GM12878 (cell line): ENCODE measurements around the gene KBTBD8.

ENCODE experiments used
- CBFB ChIP-seq: IDR thresholded peaks from 2 replicates; pipeline ENCODE4 v1.6.1; 2016; ENCODE audit warnings: antibody characterized with exemption, low read depth
- CBX3 ChIP-seq: fragments of 200-600 bp; sonication (generic); IDR thresholded peaks from 2 replicates; pipeline ENCODE4 v1.6.1; 2016; ENCODE audit warnings: low read depth, borderline replicate concordance
- CTCF ChIP-seq, 3 experiments: IDR thresholded peaks in 2 of 3; conservative IDR thresholded peaks in 1 of 3; 2 replicates each; pipeline ENCODE4 v1.5.1; 2011; ENCODE audit warnings: low read depth in 3 of 3, low read length in 3 of 3, mild to moderate bottlenecking in 3 of 3, control low read depth in 2 of 3, moderate library complexity in 2 of 3, inconsistent platforms in 1 of 3, mixed read lengths in 1 of 3; ENCODE audit not compliant: control insufficient read depth in 2 of 3, insufficient read depth in 1 of 3; ENCODE audit errors: extremely low read depth in 1 of 3
- HCFC1 ChIP-seq: fragments of 150-350 bp; IDR thresholded peaks from 2 replicates; pipeline ENCODE4 v1.6.1; 2014; ENCODE audit warnings: low read length
- IRF4 ChIP-seq: IDR thresholded peaks from 2 replicates; pipeline ENCODE4 v1.6.1; 2011; ENCODE audit warnings: low read depth, low read length
- POLR2A ChIP-seq: IDR thresholded peaks from 2 replicates; pipeline ENCODE4 v1.6.1; 2011; ENCODE audit warnings: low read depth, mild to moderate bottlenecking, low read length
- POLR2AphosphoS2 ChIP-seq: IDR thresholded peaks from 2 replicates; pipeline ENCODE4 v1.6.1; 2011; ENCODE audit warnings: low read depth, mild to moderate bottlenecking, low read length, improper control_type of control experiment, moderate library complexity
- RAD21 ChIP-seq: IDR thresholded peaks from 2 replicates; pipeline ENCODE4 v1.6.1; 2011; ENCODE audit warnings: mild to moderate bottlenecking, low read depth, low read length, moderate library complexity; ENCODE audit not compliant: insufficient read depth
- SPI1 ChIP-seq: IDR thresholded peaks from 2 replicates; pipeline ENCODE4 v1.6.1; 2011; ENCODE audit warnings: low read depth, mild to moderate bottlenecking, low read length, moderate library complexity, borderline replicate concordance; ENCODE audit not compliant: insufficient read depth
- TARDBP ChIP-seq: IDR thresholded peaks from 2 replicates; pipeline ENCODE4 v1.6.1; 2016; ENCODE audit warnings: borderline replicate concordance
- ZBTB4 ChIP-seq: fragments of 450-650 bp; formaldehyde crosslinking; IDR thresholded peaks from 2 replicates; pipeline ENCODE4 v1.4.0; 2022; ENCODE audit warnings: mild to moderate bottlenecking, moderate library complexity

- TF ChIP-seq ZBTB4 (no peak), RAD21 (no peak), IRF4 (no peak), HCFC1 (no peak), CTCF (IDR thresholded peaks at IDR 0.05 in 2 of 3, conservative IDR thresholded peaks at IDR 0.05 in 1 of 3; ENCODE audit: control insufficient read depth in 2 of 3, extremely low read depth in 1 of 3, insufficient read depth in 1 of 3, low read depth in 3 of 3, low read length in 3 of 3) (no peak), POLR2AphosphoS2 (no peak), TARDBP (no peak), POLR2A (no peak), SPI1 (no peak), CBFB (no peak), CBX3 (no peak)
These were observed 47.8 kb downstream of the KBTBD8 start for GRCh38 chr3:67045711-67046465.
